Lower leg skin (tissue), 3 donors: Measurements from ENCODE around the gene ALKBH3.

Experiments
- POLR2A ChIP-seq, 2 donors: fragments of 450-650 bp; IDR thresholded peaks; one replicate each; pipeline ENCODE4 v1.6.1; 2016 to 2017; ENCODE audit warnings: antibody characterized with exemption in 2 of 2, mild to moderate bottlenecking in 1 of 2, moderate library complexity in 1 of 2
- TF ChIP-seq, protein P1 (sequence below), 3 donors: fragments of 450-650 bp; IDR thresholded peaks; one replicate each; pipeline ENCODE4 v1.5.1; 2016; ENCODE audit warnings: antibody characterized with exemption in 3 of 3, mild to moderate bottlenecking in 3 of 3, moderate library complexity in 2 of 3

DNA sequence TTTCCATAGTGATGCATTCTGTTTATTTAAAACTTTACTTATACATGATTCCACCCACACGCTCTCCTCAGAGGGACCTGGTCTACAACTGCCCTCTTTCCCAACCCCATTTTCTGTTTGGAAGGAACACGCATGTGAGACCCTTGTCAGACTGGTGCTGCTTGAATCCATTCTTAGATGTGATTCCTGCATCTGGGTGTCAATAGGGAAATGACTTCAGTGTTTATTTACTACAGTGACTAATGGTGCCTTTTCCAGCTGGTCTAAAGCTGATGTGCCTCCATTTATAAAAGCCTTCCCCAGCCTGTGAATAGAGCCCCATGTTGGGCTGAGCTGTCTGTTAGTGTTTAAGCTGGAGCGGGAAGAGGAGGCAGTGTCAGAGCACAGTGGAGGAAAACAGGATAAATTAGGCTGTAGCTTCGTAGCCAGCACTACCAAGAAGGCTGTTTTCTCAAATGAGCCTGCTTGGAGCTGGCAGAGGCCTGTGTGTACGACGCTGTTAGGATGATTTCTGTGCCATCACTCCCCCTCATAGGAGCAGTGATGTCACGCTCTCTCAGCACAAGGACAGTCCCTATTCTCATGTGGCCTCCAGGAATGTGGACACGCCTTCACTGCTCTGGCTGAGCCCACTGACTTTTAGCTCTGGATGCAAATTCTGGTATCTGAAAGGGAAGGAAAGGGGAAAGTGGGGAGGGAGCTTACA lies 42.9 kb downstream of the ALKBH3 start:
- TF ChIP-seq, protein P1, sequence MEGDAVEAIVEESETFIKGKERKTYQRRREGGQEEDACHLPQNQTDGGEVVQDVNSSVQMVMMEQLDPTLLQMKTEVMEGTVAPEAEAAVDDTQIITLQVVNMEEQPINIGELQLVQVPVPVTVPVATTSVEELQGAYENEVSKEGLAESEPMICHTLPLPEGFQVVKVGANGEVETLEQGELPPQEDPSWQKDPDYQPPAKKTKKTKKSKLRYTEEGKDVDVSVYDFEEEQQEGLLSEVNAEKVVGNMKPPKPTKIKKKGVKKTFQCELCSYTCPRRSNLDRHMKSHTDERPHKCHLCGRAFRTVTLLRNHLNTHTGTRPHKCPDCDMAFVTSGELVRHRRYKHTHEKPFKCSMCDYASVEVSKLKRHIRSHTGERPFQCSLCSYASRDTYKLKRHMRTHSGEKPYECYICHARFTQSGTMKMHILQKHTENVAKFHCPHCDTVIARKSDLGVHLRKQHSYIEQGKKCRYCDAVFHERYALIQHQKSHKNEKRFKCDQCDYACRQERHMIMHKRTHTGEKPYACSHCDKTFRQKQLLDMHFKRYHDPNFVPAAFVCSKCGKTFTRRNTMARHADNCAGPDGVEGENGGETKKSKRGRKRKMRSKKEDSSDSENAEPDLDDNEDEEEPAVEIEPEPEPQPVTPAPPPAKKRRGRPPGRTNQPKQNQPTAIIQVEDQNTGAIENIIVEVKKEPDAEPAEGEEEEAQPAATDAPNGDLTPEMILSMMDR (IDR thresholded peaks at IDR 0.05): no peak
- TF ChIP-seq POLR2A (IDR thresholded peaks at IDR 0.05): no peak
